K562 (cell line): Measurements from ENCODE around the gene IDI2. TPM values are rescaled to one million over a fixed set of nuclear protein-coding genes. Genes with fewer than 3 reads are reported as not detected.

Experiments used
- ETV1 ChIP-seq: fragments of 450-650 bp; conservative IDR thresholded peaks from 2 replicates; pipeline ENCODE4 v1.6.1; 2016; ENCODE audit warnings: missing genetic modification characterization, control low read depth, low read depth, missing compliant biosample characterization
- ETV5 ChIP-seq: sonication (generic); formaldehyde crosslinking; IDR thresholded peaks from 2 replicates; pipeline ENCODE4 v1.4.0; 2020; ENCODE audit warnings: low read depth, mild to moderate bottlenecking, missing genetic modification reagents
- GABPA ChIP-seq: fragments of 200-800 bp; sonication (Bioruptor generic); conservative IDR thresholded peaks from 2 replicates; pipeline ENCODE4 v1.6.1; 2016; ENCODE audit warnings: low read depth, missing genetic modification characterization, missing compliant biosample characterization
- HDAC6 ChIP-seq: IDR thresholded peaks from 2 replicates; pipeline ENCODE4 v1.6.1; 2012; ENCODE audit warnings: low read depth, mild to moderate bottlenecking, control low read depth, inconsistent platforms, low read length, moderate library complexity
- JUND ChIP-seq, 2 experiments: IDR thresholded peaks; 2 replicates in 1 of 2; 3 replicates in 1 of 2; pipeline ENCODE4 v1.6.1; 2011; ENCODE audit warnings: borderline replicate concordance in 2 of 2, low read depth in 2 of 2, low read length in 2 of 2, improper control_type of control experiment in 1 of 2, missing biosample characterization in 1 of 2, missing genetic modification characterization in 1 of 2, missing genetic modification reagents in 1 of 2
- MYC ChIP-seq, 2 experiments: fragments of 250-450 bp in 1 of 2; sonication (Bioruptor Pico) in 1 of 2; IDR thresholded peaks; 2 replicates each; pipeline versions ENCODE4 v1.5.1 to v1.6.1; 2012 to 2021; ENCODE audit warnings: low read depth in 2 of 2, borderline replicate concordance in 1 of 2, improper control_type of control experiment in 1 of 2, low read length in 1 of 2, mild to moderate bottlenecking in 1 of 2, moderate library complexity in 1 of 2
- NFYB ChIP-seq: IDR thresholded peaks from 2 replicates; pipeline ENCODE4 v1.6.1; 2011; ENCODE audit warnings: mild to moderate bottlenecking, moderate library complexity; ENCODE audit not compliant: insufficient read length; ENCODE audit errors: extremely low read depth
- NR4A1 ChIP-seq, 2 experiments: fragments of 250-450 bp in 1 of 2; fragments of 450-650 bp in 1 of 2; sonication (Bioruptor Pico) in 1 of 2; IDR thresholded peaks; 2 replicates each; pipeline versions ENCODE4 v1.4.0 to v1.6.1; 2016 to 2020; ENCODE audit warnings: mild to moderate bottlenecking in 2 of 2, missing compliant biosample characterization in 1 of 2, missing genetic modification characterization in 1 of 2, moderate library complexity in 1 of 2
- POLR2H ChIP-seq: IDR thresholded peaks from 2 replicates; pipeline ENCODE4 v1.6.1; 2016; ENCODE audit warnings: missing genetic modification characterization, low read depth, mild to moderate bottlenecking, control low read depth, missing compliant biosample characterization, moderate library complexity
- SNIP1 ChIP-seq: fragments of 450-650 bp; IDR thresholded peaks from 2 replicates; pipeline ENCODE4 v1.7.1; 2017; ENCODE audit warnings: low read depth, mild to moderate bottlenecking
- ZKSCAN1 ChIP-seq: fragments of 150-350 bp; IDR thresholded peaks from 2 replicates; pipeline ENCODE4 v1.6.1; 2016; ENCODE audit warnings: low read depth, low read length
- ZNF766 ChIP-seq: fragments of 200-800 bp; sonication (Bioruptor generic); conservative IDR thresholded peaks from 2 replicates; pipeline ENCODE4 v1.6.1; 2016; ENCODE audit warnings: missing genetic modification characterization, missing compliant biosample characterization
- polyA plus RNA-seq, 8 experiments: library from polyadenylated mRNA; depleted of rRNA in 4 of 8; stranded (reverse) in 5 of 8; unstranded in 3 of 8; fragments of >200 nt; fragmentation: Nextera tagmentation in 2 of 8; fragmentation: Illumina TruSeq in 1 of 8; extraction: Ambion mirVana in 2 of 8; extraction: Trizol in 1 of 8; gene quantifications; 2 replicates each; pipeline versions ENCODE4 v1.2.1 to v1.2.3, GENCODE V29; 2011 to 2014; ENCODE audit warnings: inconsistent platforms in 1 of 8, missing spikeins in 1 of 8
- total RNA-seq, 7 experiments: library from RNA; depleted of rRNA in 6 of 7; stranded (reverse); fragments of >200 nt in 6 of 7; fragmentation: Illumina TruSeq in 2 of 7; extraction: Trizol in 2 of 7; gene quantifications; 2 replicates each; pipeline versions ENCODE4 v1.2.1 to v1.2.3, GENCODE V29; 2011 to 2021; ENCODE audit warnings: low replicate concordance in 1 of 7
- TF ChIP-seq, protein P1 (sequence below): sonication (generic); formaldehyde crosslinking; IDR thresholded peaks from 2 replicates; pipeline ENCODE4 v1.9.0; 2022; ENCODE audit warnings: mild to moderate bottlenecking, missing genetic modification reagents
- TF ChIP-seq, protein P2 (sequence below): fragments of 200-800 bp; sonication (Bioruptor generic); IDR thresholded peaks from 2 replicates; pipeline ENCODE4 v1.6.1; 2017; ENCODE audit warnings: missing genetic modification characterization, missing compliant biosample characterization
- TF ChIP-seq, protein P3 (sequence below): fragments of 450-650 bp; formaldehyde crosslinking; IDR thresholded peaks from 2 replicates; pipeline ENCODE4 v1.4.0; 2020; ENCODE audit warnings: mild to moderate bottlenecking, mixed read lengths
- TF ChIP-seq, protein P4 (sequence below): fragments of 450-650 bp; IDR thresholded peaks from 2 replicates; pipeline ENCODE4 v1.6.1; 2018; ENCODE audit not compliant: partially characterized antibody
- TF ChIP-seq, protein P5 (sequence below): sonication (generic); formaldehyde crosslinking; IDR thresholded peaks from 2 replicates; pipeline ENCODE4 v1.8.1; 2023; ENCODE audit warnings: mild to moderate bottlenecking, missing genetic modification reagents

IDI2 gene
- total and polyA plus RNA-seq, 9 of the 15 experiments (the other 6 are each of a cell fraction or from before 2014, with no cell fraction given) = not detected

DNA sequence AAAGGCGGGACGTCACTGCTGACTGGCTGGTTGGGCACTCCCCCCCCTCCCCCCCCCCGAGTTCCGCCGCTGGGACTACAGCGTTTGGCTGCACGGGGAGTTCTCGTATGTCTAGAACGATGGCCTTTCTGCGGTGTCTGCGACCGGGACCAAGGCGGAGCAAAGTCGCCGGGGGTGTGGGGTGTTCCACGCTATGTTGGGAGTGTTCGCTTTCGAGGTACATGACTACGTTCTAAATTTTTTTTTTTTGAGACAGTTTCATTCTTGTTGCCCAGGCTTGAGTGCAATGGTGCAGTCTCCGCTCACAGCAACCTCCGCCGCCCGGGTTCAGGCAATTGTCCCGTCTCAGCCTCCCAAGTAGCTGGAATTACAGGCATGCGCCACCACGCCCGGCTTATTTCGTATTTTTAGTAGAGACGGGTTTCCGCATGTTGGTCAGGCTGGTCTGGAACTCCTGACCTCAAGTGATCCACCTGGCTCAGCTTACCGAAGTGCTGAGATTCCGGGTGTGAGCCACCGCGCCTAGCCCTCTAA, 23.8 kb upstream of the IDI2 start (continued):
- TF ChIP-seq JUND (IDR thresholded peaks at IDR 0.05; ENCODE audit: borderline replicate concordance, low read depth, low read length) (peak; percentile 3; the same call in 1 of the 2 replicates), JUND (tag; IDR thresholded peaks at IDR 0.05; ENCODE audit: borderline replicate concordance, low read depth, low read length) (no peak), ZNF766 (0 out of 2 replicates have a peak, but pooled peaks have one; percentile 16), NFYB (peak; percentile 53), HDAC6 (no peak), MYC (IDR thresholded peaks at IDR 0.05; ENCODE audit: low read depth, low read length) (no peak), MYC (CRISPR knock-in tag; IDR thresholded peaks at IDR 0.05; ENCODE audit: borderline replicate concordance, low read depth) (0 out of 2 replicates have a peak, but pooled peaks have one; percentile 8), SNIP1 (no peak), NR4A1 (CRISPR knock-in tag; IDR thresholded peaks at IDR 0.05) (no peak), NR4A1 (tag; IDR thresholded peaks at IDR 0.05) (no peak), ETV5 (CRISPR knock-in tag) (peak; percentile 14; the same call in 1 of the 2 replicates), ETV1 (tag) (no peak; the same call in 1 of the 2 replicates), POLR2H (no peak), ZKSCAN1 (no peak), GABPA (peak; percentile 79)
- TF ChIP-seq, protein P1, sequence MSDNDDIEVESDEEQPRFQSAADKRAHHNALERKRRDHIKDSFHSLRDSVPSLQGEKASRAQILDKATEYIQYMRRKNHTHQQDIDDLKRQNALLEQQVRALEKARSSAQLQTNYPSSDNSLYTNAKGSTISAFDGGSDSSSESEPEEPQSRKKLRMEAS = no peak
- TF ChIP-seq, protein P2, sequence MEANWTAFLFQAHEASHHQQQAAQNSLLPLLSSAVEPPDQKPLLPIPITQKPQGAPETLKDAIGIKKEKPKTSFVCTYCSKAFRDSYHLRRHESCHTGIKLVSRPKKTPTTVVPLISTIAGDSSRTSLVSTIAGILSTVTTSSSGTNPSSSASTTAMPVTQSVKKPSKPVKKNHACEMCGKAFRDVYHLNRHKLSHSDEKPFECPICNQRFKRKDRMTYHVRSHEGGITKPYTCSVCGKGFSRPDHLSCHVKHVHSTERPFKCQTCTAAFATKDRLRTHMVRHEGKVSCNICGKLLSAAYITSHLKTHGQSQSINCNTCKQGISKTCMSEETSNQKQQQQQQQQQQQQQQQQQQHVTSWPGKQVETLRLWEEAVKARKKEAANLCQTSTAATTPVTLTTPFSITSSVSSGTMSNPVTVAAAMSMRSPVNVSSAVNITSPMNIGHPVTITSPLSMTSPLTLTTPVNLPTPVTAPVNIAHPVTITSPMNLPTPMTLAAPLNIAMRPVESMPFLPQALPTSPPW (CRISPR knock-in tag) = peak; percentile 85
- TF ChIP-seq, protein P3, sequence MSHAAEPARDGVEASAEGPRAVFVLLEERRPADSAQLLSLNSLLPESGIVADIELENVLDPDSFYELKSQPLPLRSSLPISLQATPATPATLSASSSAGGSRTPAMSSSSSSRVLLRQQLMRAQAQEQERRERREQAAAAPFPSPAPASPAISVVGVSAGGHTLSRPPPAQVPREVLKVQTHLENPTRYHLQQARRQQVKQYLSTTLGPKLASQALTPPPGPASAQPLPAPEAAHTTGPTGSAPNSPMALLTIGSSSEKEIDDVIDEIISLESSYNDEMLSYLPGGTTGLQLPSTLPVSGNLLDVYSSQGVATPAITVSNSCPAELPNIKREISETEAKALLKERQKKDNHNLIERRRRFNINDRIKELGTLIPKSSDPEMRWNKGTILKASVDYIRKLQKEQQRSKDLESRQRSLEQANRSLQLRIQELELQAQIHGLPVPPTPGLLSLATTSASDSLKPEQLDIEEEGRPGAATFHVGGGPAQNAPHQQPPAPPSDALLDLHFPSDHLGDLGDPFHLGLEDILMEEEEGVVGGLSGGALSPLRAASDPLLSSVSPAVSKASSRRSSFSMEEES (CRISPR knock-in tag) = no peak
- TF ChIP-seq, protein P4, sequence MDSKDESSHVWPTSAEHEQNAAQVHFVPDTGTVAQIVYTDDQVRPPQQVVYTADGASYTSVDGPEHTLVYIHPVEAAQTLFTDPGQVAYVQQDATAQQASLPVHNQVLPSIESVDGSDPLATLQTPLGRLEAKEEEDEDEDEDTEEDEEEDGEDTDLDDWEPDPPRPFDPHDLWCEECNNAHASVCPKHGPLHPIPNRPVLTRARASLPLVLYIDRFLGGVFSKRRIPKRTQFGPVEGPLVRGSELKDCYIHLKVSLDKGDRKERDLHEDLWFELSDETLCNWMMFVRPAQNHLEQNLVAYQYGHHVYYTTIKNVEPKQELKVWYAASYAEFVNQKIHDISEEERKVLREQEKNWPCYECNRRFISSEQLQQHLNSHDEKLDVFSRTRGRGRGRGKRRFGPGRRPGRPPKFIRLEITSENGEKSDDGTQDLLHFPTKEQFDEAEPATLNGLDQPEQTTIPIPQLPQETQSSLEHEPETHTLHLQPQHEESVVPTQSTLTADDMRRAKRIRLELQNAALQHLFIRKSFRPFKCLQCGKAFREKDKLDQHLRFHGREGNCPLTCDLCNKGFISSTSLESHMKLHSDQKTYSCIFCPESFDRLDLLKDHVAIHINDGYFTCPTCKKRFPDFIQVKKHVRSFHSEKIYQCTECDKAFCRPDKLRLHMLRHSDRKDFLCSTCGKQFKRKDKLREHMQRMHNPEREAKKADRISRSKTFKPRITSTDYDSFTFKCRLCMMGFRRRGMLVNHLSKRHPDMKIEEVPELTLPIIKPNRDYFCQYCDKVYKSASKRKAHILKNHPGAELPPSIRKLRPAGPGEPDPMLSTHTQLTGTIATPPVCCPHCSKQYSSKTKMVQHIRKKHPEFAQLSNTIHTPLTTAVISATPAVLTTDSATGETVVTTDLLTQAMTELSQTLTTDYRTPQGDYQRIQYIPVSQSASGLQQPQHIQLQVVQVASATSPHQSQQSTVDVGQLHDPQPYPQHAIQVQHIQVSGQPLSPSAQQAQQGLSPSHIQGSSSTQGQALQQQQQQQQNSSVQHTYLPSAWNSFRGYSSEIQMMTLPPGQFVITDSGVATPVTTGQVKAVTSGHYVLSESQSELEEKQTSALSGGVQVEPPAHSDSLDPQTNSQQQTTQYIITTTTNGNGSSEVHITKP = peak; percentile 90
- TF ChIP-seq, protein P5, sequence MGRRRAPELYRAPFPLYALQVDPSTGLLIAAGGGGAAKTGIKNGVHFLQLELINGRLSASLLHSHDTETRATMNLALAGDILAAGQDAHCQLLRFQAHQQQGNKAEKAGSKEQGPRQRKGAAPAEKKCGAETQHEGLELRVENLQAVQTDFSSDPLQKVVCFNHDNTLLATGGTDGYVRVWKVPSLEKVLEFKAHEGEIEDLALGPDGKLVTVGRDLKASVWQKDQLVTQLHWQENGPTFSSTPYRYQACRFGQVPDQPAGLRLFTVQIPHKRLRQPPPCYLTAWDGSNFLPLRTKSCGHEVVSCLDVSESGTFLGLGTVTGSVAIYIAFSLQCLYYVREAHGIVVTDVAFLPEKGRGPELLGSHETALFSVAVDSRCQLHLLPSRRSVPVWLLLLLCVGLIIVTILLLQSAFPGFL (CRISPR knock-in tag) = 0 out of 2 replicates have a peak, but pooled peaks have one; percentile 17
